Progenitor cell of endocrine pancreas (in vitro differentiated cells): ENCODE data around the gene PHKB. TPM values are rescaled to one million over a fixed set of nuclear protein-coding genes. Genes with fewer than 3 reads are reported as not detected.
"Not testable (repeated sequence)": the region's sequence is repeated elsewhere in the genome, so short reads cannot be mapped to it uniquely, and the experiment has no call there.

Source experiments
- DNase-seq: peaks from one replicate; pipeline ENCODE4 v3.0.0; 2021; ENCODE audit warnings: low spot score; ENCODE audit not compliant: unreplicated experiment
- H3K27ac Mint-ChIP-seq: 2 replicates; pipeline ENCODE4 v1.8.0; 2021; ENCODE audit warnings: mild to moderate bottlenecking, moderate library complexity, mixed read lengths
- H3K27me3 Mint-ChIP-seq: 2 replicates; pipeline ENCODE4 v1.8.0; 2021; ENCODE audit warnings: mixed read lengths
- H3K36me3 Mint-ChIP-seq: 2 replicates; pipeline ENCODE4 v1.8.0; 2022; ENCODE audit warnings: mixed read lengths; ENCODE audit not compliant: insufficient read depth
- H3K4me1 Mint-ChIP-seq: 2 replicates; pipeline ENCODE4 v1.8.0; 2021; ENCODE audit warnings: low read depth, mixed read lengths
- H3K4me3 Mint-ChIP-seq: 2 replicates; pipeline ENCODE4 v1.8.0; 2021; ENCODE audit warnings: low read depth, mild to moderate bottlenecking, moderate library complexity, mixed read lengths
- H3K9me3 Mint-ChIP-seq: 2 replicates; pipeline ENCODE4 v1.8.0; 2021; ENCODE audit warnings: low read depth, mixed read lengths
- total RNA-seq: library from RNA; stranded (reverse); gene quantifications from 2 replicates; pipeline ENCODE4 v1.2.1, GENCODE V29; 2021
- TF ChIP-seq, protein P1 (sequence below): fragments of 200-600 bp; sonication (generic); IDR thresholded peaks from one replicate; pipeline ENCODE4 v1.5.0; 2021; ENCODE audit warnings: antibody characterized with exemption, mild to moderate bottlenecking; ENCODE audit not compliant: unreplicated experiment

The PHKB gene
- total RNA-seq, 1 donor from 2014 or later = 94.1 TPM

DNA sequence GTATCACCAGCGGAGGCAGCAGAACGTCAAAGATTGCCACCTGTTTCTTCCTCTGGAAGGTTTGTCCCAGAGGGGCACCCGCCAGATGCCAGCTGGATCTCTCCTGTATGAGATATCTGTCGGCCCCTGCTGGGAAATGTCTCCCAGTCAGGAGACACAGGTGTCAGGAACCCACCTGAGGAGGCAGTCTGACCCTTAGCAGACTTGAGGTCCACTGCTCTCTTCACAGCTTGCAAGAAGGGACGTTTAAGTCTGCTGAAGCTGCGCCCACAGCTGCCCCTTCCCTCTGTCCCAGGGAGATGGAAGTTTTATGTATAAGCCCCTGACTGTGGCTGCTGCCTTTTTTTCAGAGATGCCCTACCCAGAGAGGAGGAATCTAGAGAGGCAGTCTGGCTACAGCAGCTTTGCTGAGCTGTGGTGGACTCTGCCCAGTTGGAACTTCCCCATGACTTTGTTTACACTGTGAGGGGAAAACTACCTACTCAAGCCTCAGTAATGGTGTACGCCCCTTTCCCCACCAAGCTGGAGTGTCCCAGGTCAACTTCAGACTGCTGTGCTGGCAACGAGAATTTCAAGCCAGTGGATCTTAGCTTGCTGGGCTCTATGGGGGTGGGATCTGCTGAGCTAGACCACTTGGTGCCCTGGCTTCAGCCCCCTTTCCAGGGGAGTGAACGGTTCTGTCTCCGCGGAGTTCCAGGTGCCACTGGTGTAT lies 92.9 kb downstream of the PHKB start:
- Mint-ChIP-seq H3K4me1 (no peaks in the 10 kb centered on the region), H3K9me3 (peaks cover 26% of the 10 kb centered on the region), H3K27me3 (no peaks in the 10 kb centered on the region), H3K27ac (no peak overlapping the region), H3K36me3 (peaks cover 51% of the 10 kb centered on the region), H3K4me3 (no peak overlapping the region)
- TF ChIP-seq, protein P1, sequence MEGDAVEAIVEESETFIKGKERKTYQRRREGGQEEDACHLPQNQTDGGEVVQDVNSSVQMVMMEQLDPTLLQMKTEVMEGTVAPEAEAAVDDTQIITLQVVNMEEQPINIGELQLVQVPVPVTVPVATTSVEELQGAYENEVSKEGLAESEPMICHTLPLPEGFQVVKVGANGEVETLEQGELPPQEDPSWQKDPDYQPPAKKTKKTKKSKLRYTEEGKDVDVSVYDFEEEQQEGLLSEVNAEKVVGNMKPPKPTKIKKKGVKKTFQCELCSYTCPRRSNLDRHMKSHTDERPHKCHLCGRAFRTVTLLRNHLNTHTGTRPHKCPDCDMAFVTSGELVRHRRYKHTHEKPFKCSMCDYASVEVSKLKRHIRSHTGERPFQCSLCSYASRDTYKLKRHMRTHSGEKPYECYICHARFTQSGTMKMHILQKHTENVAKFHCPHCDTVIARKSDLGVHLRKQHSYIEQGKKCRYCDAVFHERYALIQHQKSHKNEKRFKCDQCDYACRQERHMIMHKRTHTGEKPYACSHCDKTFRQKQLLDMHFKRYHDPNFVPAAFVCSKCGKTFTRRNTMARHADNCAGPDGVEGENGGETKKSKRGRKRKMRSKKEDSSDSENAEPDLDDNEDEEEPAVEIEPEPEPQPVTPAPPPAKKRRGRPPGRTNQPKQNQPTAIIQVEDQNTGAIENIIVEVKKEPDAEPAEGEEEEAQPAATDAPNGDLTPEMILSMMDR = no peak
- no peak for DNase-seq

GRCh38 chr16:47554587-47554986 lies 93.5 kb downstream of the PHKB start:
- H3K27me3 Mint-ChIP-seq = not testable (repeated sequence)

GRCh38 chr16:47561286-47561685 lies 100.2 kb downstream of the PHKB start:
- TF ChIP-seq, protein P1 = no peak
- H3K4me1 Mint-ChIP-seq = no peaks in the 10 kb centered on the region
- H3K4me3 Mint-ChIP-seq = no peak overlapping the region
- peaks cover 17% of the 10 kb centered on the region for H3K36me3 Mint-ChIP-seq
- no peak for DNase-seq
- H3K27me3 Mint-ChIP-seq = no peaks in the 10 kb centered on the region
- no peak overlapping the region for H3K27ac Mint-ChIP-seq
- H3K9me3 Mint-ChIP-seq = peaks cover 7% of the 10 kb centered on the region

More at GRCh38 chr16:47554587-47554986, 93.5 kb downstream of the PHKB start:
- Mint-ChIP-seq H3K36me3 (peaks cover 45% of the 10 kb centered on the region), H3K9me3 (peaks cover 25% of the 10 kb centered on the region)
- H3K27ac Mint-ChIP-seq, H3K4me3 Mint-ChIP-seq, DNase-seq, H3K4me1 Mint-ChIP-seq: not testable (repeated sequence)

- Mint-ChIP-seq H3K9me3 (peaks cover 14% of the 10 kb centered on the region), H3K36me3 (peaks cover 19% of the 10 kb centered on the region), H3K4me3 (no peak overlapping the region), H3K27me3 (no peaks in the 10 kb centered on the region), H3K27ac (no peak overlapping the region), H3K4me1 (no peaks in the 10 kb centered on the region)
- no peak for DNase-seq
- TF ChIP-seq, protein P1 = no peak
These were observed 101.2 kb downstream of the PHKB start for GRCh38 chr16:47562366-47562765.

DNA sequence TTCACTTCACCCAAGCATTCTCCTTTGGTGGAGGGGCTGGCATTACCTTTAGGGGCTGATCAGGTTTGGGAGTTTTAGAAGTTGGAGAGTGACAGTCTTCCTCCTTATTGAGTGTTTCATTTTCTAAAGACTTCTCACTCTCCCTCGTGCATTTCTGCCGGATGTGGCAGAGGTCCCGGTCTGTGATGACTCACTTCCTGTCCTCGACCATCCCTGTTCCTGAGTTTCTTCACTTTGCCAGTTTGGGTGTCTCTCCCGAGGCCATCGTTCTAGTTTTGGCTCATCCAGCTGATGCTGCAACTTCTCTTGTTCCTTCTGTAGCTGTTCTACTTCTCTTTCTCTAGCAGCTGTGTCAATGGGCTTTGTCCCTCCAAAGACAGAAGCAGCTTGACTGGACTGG lies 104.3 kb downstream of the PHKB start:
- H3K27ac Mint-ChIP-seq = no peak overlapping the region
- H3K36me3 Mint-ChIP-seq = peaks cover 19% of the 10 kb centered on the region
- H3K27me3 Mint-ChIP-seq = no peaks in the 10 kb centered on the region
- DNase-seq = no peak
- H3K9me3 Mint-ChIP-seq = peaks cover 17% of the 10 kb centered on the region
- no peaks in the 10 kb centered on the region for H3K4me1 Mint-ChIP-seq
- no peak overlapping the region for H3K4me3 Mint-ChIP-seq
- TF ChIP-seq, protein P1 = no peak

DNA sequence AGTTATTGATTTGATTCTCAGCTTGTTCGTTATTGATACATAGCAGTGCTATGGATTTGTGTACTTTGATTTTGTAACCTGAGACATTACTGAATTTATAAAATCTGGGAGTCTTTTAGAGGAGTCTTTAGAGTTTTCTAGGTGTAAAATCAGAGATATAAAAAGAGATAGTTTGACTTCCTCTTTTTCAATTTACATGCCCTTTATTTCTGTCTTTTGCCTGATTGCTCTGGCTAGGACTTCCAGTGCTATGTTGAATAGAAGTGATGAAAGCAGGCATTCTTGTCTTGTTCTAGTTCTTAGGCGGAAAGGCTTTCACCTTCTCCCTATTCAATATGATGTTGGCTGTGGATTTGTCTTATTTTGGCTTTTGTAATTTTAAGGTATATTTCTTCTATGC lies 106.2 kb downstream of the PHKB start:
- DNase-seq = no peak
- Mint-ChIP-seq H3K36me3 (peaks cover 20% of the 10 kb centered on the region), H3K27me3 (no peaks in the 10 kb centered on the region), H3K4me3 (no peak overlapping the region), H3K9me3 (peaks cover 17% of the 10 kb centered on the region), H3K4me1 (no peaks in the 10 kb centered on the region), H3K27ac (no peak overlapping the region)
- TF ChIP-seq, protein P1 = no peak
